ENCODE data around the gene R3HCC1L. TPM values are rescaled to one million over a fixed set of nuclear protein-coding genes. Genes with fewer than 3 reads are reported as not detected.
A peak's percentile ranks its signal among the peaks of the same experiment; 100 is the strongest.

Gene R3HCC1L
- polyA plus RNA-seq, 1 donor from 2014 or later = 12.8 TPM

- H4K20me1 ChIP-seq (ENCODE audit: insufficient read depth) = no peaks in the 10 kb centered on the region
- no peak overlapping the region for H3K4me3 ChIP-seq (ENCODE audit: low read length)
- H3K9me3 ChIP-seq (ENCODE audit: low read length) = no peaks in the 10 kb centered on the region
- H3K9me2 ChIP-seq (ENCODE audit: insufficient read depth, low read length) = no peaks in the 10 kb centered on the region
- no peaks in the 10 kb centered on the region for H3F3A ChIP-seq (ENCODE audit: insufficient read depth, low read length, poor library complexity, severe bottlenecking)
- no peak overlapping the region for H3K27ac ChIP-seq (ENCODE audit: low read length)
- no peak overlapping the region for H3K9ac ChIP-seq (ENCODE audit: low read length)
- H3K79me2 ChIP-seq (replicated peaks; ENCODE audit: insufficient read depth, low read length) = no peaks in the 10 kb centered on the region
- TF ChIP-seq, protein P1, sequence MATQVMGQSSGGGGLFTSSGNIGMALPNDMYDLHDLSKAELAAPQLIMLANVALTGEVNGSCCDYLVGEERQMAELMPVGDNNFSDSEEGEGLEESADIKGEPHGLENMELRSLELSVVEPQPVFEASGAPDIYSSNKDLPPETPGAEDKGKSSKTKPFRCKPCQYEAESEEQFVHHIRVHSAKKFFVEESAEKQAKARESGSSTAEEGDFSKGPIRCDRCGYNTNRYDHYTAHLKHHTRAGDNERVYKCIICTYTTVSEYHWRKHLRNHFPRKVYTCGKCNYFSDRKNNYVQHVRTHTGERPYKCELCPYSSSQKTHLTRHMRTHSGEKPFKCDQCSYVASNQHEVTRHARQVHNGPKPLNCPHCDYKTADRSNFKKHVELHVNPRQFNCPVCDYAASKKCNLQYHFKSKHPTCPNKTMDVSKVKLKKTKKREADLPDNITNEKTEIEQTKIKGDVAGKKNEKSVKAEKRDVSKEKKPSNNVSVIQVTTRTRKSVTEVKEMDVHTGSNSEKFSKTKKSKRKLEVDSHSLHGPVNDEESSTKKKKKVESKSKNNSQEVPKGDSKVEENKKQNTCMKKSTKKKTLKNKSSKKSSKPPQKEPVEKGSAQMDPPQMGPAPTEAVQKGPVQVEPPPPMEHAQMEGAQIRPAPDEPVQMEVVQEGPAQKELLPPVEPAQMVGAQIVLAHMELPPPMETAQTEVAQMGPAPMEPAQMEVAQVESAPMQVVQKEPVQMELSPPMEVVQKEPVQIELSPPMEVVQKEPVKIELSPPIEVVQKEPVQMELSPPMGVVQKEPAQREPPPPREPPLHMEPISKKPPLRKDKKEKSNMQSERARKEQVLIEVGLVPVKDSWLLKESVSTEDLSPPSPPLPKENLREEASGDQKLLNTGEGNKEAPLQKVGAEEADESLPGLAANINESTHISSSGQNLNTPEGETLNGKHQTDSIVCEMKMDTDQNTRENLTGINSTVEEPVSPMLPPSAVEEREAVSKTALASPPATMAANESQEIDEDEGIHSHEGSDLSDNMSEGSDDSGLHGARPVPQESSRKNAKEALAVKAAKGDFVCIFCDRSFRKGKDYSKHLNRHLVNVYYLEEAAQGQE (IDR thresholded peaks at IDR 0.05; ENCODE audit: borderline replicate concordance) = no peak
- no peak for TF ChIP-seq RAD21 (conservative IDR thresholded peaks at IDR 0.05)
- TF ChIP-seq EZH2 (IDR thresholded peaks at IDR 0.05; ENCODE audit: borderline replicate concordance, insufficient read depth, low read length, poor library complexity, severe bottlenecking) = no peak
- no peak for TF ChIP-seq MXI1 (conservative IDR thresholded peaks at IDR 0.05; ENCODE audit: poor library complexity, severe bottlenecking)
- no peak for TF ChIP-seq TAF1 (IDR thresholded peaks at IDR 0.05; ENCODE audit: low read depth)
- no peak for TF ChIP-seq EP300 (conservative IDR thresholded peaks at IDR 0.05; ENCODE audit: poor library complexity, severe bottlenecking)
- TF ChIP-seq SMC3 (conservative IDR thresholded peaks at IDR 0.05; ENCODE audit: poor library complexity) = no peak
- TF ChIP-seq POLR2AphosphoS5 (IDR thresholded peaks at IDR 0.05) = no peak
- TF ChIP-seq CTCF (IDR thresholded peaks at IDR 0.05; ENCODE audit: poor library complexity, severe bottlenecking) = no peak
- H3K4me2 ChIP-seq (ENCODE audit: low read length) = no peak overlapping the region
- H2AFZ ChIP-seq (ENCODE audit: low read depth, low read length) = no peak overlapping the region
- no peaks in the 10 kb centered on the region for H3K27me3 ChIP-seq (ENCODE audit: insufficient read depth, low read depth, low read length)
- H3K36me3 ChIP-seq (ENCODE audit: insufficient read depth, low read length) = no peaks in the 10 kb centered on the region
These were observed 34.9 kb downstream of the R3HCC1L start for GRCh38 chr10:98169379-98169778.

DNA sequence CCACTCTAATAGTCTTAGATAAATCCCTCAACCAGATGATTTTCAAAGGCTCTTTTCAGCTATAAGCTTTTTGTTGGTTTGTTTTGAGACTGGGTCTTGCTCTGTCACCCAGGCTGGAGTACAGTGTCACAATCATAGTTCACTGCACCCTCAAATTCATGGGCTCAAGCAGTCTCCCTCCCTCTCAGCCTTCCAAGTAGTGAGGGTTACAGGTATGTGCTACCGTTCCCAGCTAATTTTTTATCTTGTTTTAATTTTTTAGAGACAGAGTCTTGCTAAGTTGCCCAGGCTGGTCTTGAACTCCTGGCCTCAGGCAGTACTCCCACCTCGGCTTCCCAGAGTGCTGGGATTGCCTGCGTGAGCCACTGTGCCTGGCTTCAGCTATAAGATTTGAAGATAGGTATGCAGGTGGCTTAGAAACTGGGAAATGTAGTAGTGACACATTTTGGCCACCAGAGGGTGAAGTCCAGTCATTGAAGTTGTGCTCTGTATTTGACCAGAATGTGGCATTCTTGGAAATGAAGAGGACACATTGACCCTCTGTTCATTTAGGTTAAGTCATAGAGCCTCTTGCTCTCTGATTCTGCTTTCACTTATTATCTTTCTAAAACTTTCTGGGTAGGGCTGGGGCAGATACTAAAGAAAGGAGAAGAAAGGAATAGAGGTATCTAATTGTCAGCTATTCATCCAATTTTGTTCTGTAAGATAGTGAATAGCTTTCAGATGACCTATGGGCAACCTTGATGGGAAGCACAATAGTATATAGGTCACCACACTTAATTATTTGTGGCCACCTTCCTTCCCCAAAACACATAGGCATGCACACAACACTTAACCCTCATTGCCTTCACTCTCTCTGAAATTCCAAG, 36.0 kb downstream of the R3HCC1L start:
- TF ChIP-seq RAD21 (conservative IDR thresholded peaks at IDR 0.05) = peak; percentile 51
- TF ChIP-seq SMC3 (conservative IDR thresholded peaks at IDR 0.05; ENCODE audit: poor library complexity) = peak; percentile 50
- TF ChIP-seq POLR2AphosphoS5 (IDR thresholded peaks at IDR 0.05) = no peak
- peak; percentile 58 for TF ChIP-seq CTCF (IDR thresholded peaks at IDR 0.05; ENCODE audit: poor library complexity, severe bottlenecking)
- no peak for TF ChIP-seq TAF1 (IDR thresholded peaks at IDR 0.05; ENCODE audit: low read depth)
- TF ChIP-seq EZH2 (IDR thresholded peaks at IDR 0.05; ENCODE audit: borderline replicate concordance, insufficient read depth, low read length, poor library complexity, severe bottlenecking) = no peak
- no peaks in the 10 kb centered on the region for H3K27me3 ChIP-seq (ENCODE audit: insufficient read depth, low read depth, low read length)
- H3K36me3 ChIP-seq (ENCODE audit: insufficient read depth, low read length) = no peaks in the 10 kb centered on the region

More for the DNA sequence above, 36.0 kb downstream of the R3HCC1L start:
- no peak overlapping the region for H2AFZ ChIP-seq (ENCODE audit: low read depth, low read length)
- H3K9me2 ChIP-seq (ENCODE audit: insufficient read depth, low read length) = no peaks in the 10 kb centered on the region
- H3K27ac ChIP-seq (ENCODE audit: low read length) = no peak overlapping the region
- no peaks in the 10 kb centered on the region for H4K20me1 ChIP-seq (ENCODE audit: insufficient read depth)
- H3F3A ChIP-seq (ENCODE audit: insufficient read depth, low read length, poor library complexity, severe bottlenecking) = no peaks in the 10 kb centered on the region
- H3K9me3 ChIP-seq (ENCODE audit: low read length) = no peaks in the 10 kb centered on the region
- H3K4me3 ChIP-seq (ENCODE audit: low read length) = no peak overlapping the region
- H3K79me2 ChIP-seq (replicated peaks; ENCODE audit: insufficient read depth, low read length) = no peaks in the 10 kb centered on the region
- no peak overlapping the region for H3K9ac ChIP-seq (ENCODE audit: low read length)
- H3K4me2 ChIP-seq (ENCODE audit: low read length) = no peak overlapping the region

Data from neural cell (in vitro differentiated cells).